GM18507 (cell line): Measurements from ENCODE around the gene MX1.

Experiments used
- DNase-seq: peaks from one replicate; pipeline ENCODE4 v3.0.0; 2011; ENCODE audit warnings: low read depth; ENCODE audit not compliant: insufficient read length; ENCODE audit errors: extremely low spot score
- FAIRE-seq: peaks from 2 replicates; lab custom pipeline; 2011; peaks lifted over from hg19 to GRCh38; lab: Jason Lieb, UNC

The MX1 gene

DNA sequence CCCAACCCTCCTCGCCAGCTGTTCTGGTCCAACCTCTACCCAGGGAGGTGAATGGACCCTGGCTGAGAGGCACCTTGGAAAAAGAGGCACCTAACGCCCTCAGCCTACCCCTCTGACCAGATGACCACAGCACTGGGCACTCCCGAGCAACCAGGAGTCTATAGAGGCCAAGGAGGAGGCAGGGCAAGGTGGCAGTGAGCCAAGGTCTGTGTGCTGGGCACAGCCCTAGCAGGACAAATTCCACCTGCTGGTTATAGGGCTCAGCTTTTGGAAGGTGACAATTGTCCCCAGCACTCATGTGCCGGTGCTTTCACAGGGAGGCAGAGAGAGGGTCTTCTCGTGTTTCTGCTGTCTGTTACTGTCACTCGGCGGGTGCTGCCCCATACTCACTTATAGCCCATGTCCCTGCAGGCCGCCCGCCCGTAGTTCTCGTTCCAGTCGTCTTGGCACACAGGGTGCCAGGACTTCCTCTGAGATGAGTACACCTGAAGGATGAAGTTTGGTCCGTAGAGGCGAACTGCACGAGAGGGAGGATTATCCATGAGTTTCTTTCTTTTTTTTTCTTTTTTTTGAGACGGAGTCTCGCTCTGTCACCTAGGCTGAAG lies 54.1 kb downstream of the MX1 start:
- DNase-seq = no peak
- no peak for FAIRE-seq

DNA sequence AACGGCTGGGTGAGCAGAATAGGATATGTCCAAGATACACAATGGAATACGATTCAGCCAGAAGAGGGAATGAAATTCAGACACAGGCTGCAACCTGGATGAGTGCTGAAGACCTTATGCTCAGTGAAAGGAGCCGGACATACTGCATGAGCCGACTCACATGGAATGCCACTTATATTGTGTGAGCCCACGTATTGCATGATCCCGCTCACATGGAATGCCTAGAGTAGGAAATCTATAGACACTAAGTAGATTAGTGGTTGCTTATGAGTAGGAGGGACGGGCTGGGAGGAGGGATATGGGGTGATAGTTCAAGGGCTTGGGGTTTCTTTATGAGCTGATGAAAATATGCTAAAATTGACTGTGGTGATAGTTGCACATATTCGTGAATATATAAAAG lies 55.2 kb downstream of the MX1 start:
- DNase-seq (no peak), FAIRE-seq (no peak)

DNA sequence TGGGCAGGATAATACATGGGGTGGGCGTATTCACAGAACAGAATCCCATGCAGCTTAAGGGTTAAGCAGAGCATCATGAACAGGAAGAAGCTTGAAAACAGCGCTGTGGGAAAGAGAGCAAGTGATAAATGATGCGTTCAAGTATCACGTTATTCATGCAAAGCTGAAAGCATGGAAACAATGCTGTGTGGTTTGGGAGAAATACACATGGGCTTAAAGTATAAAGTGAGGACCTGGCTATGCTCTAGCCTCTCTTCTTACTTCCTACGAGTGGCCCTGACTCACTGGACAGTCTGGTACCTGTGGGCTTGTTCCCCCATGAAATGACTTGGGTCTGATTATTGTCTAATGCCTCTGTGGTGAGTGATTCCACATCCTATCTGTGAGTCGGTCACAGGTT lies 56.3 kb downstream of the MX1 start:
- FAIRE-seq (no peak), DNase-seq (no peak)

DNA sequence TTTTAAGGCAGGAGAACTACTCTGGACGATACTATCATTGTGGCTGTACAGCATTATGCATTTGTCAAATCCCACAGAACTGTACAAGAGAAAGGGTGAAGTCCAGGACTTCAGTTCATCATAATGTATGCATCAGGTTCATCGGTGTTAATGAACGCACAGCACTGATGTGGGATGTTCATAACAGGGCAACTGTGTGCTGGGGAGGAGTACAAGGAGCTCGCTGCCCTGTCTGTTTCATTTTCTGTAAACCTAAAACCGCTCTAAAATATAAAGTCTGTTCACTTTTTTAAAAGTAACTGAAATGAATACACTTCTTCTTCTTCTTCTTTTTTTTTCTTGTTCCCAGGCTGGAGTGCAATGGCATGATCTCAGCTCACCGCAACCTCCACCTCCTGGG lies 56.9 kb downstream of the MX1 start:
- DNase-seq = no peak
- no peak for FAIRE-seq

DNA sequence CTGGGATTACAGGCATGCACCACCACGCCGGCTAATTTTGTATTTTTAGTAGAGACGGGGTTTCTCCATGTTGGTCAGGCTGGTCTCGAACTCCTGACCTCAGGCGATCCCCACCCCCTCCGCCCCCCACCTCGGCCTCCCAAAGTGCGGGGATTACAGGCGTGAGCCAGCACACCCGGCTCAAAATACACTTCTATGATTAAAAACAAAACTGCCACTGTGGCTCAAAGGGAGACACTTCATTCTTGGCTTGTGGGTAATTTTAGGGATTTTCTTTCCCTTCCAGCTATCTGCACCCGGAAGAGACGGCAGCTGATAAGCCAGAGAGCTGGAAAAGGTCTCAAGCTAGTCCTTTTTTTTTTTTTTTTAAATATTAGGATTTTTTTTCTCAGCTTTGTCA lies 57.4 kb downstream of the MX1 start:
- FAIRE-seq = no peak
- no peak for DNase-seq

DNA sequence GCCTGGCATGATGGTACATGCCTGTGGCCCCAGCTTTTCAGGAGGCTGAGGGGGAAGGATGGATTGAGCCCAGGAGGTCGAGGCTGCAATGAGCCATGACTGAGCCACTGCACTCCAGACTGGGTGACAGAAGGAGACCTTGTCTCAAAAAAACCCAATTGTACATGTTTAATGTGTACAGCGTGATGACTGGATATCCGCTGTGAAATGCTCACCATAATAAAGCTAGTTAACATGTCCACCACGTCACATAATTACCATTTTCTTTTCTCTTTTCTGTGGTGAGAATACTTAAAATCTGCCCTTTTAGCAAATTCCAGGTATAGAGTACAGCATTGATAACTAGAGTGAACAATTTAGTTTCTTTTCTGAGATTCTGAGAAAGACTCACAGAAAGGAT lies 57.9 kb downstream of the MX1 start:
- DNase-seq (no peak), FAIRE-seq (no peak)

DNA sequence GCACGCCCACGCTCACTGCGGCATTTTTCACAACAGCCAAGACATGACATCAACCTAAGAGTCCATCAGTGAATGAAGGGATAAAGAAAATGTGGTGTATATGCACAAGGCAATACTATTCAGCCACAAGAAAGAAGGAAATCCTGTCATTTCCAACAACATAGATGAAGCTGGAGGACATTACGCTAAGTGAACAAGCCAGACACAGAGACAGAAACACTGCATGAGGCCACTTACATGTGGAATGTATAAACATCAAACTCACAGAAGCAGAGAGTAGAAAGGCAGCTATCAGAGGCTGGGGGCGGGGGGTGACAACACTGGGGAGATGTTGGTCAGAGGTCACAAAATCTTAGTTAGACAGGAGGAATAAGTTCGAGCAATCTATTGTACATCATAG lies 61.0 kb downstream of the MX1 start:
- FAIRE-seq = no peak
- no peak for DNase-seq

DNA sequence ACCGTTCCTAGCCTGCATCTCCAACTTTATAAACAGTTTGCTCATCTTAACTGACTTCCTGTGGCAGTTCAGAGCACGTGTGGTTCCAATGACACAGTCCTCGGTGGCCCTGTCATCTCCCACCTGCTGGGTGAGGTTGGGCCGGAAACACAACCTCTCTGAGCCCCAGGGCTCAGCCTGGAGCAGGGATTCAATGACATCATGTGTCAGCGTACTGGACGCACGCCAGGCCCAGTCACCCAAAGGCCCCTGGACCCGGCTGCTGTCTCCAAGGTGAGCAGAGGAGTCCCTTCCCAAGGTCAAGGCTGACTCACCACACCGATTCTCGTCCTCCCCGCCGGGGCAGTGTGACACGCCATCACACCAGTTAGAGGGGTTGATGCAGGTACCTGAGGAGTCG lies 62.0 kb downstream of the MX1 start:
- no peak for FAIRE-seq
- no peak for DNase-seq

DNA sequence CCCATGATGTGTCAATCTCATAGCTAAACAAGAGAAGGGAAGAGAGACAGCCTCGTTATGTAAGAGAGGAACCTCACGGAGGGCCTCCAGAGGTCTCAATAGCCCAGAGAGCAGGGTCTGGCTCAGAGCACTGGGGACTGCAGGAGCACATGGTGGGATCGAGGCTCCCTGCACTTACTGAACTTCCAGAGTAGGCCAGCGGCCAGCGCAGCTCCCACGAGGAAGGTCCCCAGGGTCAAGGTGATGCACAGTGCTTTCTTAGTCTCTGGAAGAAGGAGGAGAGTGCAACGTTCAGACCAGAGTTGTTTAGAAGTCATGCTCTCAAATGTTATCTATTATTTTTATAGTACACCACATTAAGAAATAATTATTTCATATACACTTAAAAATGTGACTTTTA lies 63.3 kb downstream of the MX1 start:
- no peak for DNase-seq
- no peak for FAIRE-seq

DNA sequence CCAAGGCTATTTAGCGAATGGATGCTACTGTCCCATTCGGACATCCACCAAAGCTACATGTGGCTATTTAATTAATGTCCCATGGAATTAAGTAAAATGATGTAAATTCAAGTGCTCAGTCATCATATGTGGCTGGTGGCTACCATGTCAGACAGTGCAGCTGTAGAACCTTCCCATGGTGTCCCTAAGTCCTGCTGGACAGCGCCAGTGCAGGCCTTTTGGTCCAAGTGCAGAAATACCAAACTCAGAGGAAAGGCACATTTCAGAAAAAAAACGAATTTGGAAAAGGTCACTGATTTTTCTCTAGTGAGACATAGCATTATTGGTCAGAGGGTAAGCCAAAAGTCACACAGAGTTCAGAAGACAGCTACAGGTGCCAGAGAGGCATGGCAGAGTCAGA lies 64.3 kb downstream of the MX1 start:
- FAIRE-seq (no peak), DNase-seq (no peak)

DNA sequence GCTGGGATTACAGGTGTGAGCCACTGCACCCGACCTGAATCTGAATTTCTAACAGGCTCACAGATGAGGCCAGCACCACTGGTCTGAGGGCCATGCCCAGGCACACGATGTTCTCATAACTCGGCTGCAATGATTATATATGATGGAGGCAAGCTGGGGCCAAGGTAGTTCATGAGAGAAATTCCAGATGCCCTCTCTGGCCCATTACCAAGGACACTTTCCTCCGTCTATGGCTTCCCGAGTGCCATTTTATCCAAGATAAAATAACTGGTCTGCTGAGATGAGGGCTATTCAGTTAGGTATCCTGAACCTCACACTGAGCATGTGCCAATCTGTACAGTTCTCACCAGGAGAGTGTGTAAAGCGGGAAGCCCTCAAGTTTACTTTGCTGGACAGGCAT lies 65.4 kb downstream of the MX1 start:
- no peak for DNase-seq
- FAIRE-seq = no peak

DNA sequence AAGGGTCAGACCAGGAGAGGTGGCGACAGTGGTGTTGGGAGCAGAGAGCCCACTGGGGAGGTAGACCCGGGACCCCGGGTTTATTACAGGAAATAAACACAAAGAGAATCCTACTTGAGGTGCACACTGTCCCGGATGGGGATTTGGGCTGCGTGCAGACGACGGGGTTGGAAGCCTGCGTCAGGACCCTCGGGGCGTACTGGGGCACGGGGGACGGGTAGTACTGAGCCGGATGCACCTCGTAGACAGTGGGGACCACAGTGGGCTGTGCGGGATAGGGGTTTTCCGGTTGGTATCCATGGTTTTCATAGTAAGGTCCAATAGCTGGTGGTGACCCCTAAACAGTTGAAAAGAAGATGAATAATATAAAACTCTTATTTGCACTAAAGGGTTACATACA lies 68.2 kb downstream of the MX1 start:
- no peak for FAIRE-seq
- DNase-seq = no peak

DNA sequence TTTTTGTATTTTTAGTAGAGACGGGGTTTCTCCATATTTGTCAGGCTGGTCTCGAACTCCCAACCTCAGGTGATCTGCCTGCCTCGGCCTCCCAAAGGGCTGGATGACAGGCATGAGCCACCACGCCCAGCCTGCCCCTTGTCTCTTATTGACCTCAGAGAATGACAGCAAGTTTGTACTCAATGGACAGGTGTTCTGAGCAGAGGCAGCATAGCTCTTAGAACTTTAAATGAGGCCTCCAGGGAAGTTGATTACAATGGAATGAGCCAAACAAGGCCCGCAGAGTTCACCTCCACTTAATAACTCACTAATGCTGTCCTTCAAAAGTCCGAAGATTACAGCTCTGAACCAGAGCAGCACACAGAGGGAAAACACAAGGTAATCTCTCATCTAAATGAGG lies 71.0 kb downstream of the MX1 start:
- no peak for DNase-seq
- FAIRE-seq = no peak

DNA sequence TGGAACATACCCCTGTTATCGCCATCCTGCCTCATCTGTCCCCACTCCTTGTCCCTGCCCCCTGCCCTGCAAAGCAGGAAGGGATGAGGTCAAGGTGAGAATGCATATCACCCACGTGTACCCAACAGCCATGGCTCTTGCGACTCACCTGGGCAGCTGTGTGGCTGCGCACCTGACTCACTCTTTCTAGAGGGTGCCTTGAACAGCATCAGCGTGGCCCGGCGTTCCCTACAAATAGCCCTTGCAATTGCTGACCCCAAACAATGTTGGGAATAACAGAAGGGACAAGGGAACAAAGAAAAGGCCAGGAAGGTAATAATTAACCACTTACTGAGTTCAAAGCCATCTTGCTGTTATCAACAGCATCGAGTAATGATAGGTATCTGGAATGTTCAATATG lies 71.7 kb downstream of the MX1 start:
- FAIRE-seq = no peak
- DNase-seq = no peak

DNA sequence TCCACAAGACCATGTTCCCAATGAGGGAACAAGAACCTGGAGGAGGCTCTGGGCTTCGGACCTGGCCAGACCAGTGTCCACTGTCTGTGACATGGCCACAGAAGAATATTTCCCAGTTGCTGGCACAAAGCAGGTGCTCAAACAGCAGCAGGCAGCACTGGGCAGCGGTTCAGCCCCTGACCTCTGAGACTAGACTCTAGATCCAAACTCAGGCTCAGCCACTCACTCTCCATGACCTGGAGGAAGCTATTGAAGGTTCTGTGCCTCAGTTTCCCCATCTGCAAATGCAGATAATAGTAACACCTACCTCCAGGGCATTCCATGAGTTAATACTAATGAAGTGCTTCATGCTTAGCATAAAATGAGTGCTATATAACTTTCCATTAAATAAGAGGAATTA lies 73.9 kb downstream of the MX1 start:
- FAIRE-seq = no peak
- DNase-seq = no peak

DNA sequence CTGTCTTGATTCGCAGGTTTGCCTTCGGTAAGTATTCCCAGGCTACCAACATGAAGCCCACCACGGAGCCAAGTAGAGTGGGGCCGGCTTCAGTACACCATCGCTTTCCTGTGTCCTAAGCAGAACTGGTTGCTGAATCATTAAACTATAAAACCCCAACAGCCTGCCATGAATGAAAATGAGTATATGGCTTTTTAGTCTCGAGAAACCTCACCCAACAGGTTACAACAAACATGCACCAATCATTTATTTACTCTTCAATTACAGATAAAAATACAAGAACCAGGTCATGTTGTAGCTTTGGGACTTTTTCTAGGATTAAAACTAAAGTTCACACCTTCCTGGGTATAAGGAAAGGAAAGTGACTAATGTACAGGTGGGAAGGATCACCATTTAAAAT lies 74.3 kb downstream of the MX1 start:
- DNase-seq = no peak
- FAIRE-seq = no peak

DNA sequence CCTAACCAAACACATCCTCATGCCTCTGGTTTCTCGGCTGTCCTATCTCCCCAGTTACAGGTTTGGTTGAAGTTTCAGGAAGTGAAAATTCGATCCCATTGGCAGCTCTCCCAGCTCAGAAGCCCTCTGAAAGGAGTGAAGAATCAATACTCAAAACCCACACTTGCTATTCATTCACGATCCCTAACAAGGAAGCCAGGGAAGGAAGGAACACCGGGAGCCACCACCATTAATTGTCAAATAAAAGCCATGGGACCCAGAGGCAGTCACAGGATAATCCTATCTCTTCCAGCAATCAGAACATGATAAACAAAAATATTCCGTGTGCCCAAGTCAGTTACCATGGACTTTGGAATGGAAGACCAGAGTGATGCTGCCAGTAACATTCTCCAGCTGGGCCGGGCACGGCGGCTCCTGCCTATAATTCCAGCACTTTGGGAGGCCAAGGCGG lies 74.9 kb downstream of the MX1 start:
- DNase-seq (no peak), FAIRE-seq (no peak)

DNA sequence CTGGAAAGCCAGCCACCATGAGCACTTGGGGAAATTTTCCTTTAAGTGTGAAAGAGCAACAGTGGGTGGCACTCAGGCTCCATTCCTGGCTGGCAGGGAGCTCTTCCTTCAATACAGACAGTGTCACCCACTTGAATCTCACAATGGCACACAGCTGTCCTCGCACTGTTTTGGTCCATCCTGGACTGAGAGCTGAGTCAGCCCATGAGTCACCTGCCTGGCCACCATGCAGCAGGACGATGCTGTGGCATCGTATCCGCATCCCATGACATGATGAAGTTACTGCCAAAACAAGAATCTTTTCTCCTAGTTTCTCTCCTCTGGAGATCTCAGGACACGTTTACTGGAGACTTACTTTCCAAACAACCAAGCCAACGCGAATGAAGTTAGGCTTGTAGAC lies 75.9 kb downstream of the MX1 start:
- DNase-seq (no peak), FAIRE-seq (no peak)

DNA sequence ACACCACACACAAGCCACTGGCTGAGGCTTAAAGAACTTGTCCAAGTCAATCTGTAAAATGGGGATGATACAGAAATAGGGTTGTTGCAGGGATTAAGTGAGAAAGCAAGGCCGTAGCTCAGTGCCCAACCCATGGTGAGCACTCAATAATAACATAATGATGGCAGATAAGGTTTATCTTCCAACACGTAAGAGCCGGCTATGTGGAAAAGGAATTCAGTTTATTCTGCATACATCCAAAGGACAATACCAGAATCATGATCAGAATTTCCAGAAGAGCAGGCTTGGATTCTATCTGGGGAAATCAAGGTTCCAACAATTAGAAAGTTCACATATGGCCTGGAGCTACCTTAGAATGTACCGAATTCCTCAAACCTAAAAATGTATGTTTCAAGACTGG lies 77.3 kb downstream of the MX1 start:
- no peak for FAIRE-seq
- no peak for DNase-seq

DNA sequence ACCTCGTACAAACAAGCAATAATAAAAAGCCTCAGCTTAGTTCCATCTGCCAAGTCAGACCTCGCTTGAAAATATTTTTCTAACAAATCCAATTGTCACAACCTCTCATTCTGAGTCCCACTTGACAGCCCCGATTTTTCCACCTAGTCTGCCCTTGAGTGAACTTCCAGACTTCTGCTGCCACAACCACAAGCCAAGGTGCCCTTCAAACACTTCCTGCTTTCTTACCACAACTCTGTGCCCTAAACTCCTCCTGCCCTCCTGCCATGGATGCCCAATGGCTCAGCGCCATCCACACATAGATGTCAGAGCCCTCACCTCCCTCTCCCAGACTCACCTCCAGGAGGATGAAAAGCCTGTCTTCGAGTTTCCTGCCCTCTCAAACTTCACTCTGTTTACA lies 78.0 kb downstream of the MX1 start:
- FAIRE-seq (no peak), DNase-seq (no peak)

DNA sequence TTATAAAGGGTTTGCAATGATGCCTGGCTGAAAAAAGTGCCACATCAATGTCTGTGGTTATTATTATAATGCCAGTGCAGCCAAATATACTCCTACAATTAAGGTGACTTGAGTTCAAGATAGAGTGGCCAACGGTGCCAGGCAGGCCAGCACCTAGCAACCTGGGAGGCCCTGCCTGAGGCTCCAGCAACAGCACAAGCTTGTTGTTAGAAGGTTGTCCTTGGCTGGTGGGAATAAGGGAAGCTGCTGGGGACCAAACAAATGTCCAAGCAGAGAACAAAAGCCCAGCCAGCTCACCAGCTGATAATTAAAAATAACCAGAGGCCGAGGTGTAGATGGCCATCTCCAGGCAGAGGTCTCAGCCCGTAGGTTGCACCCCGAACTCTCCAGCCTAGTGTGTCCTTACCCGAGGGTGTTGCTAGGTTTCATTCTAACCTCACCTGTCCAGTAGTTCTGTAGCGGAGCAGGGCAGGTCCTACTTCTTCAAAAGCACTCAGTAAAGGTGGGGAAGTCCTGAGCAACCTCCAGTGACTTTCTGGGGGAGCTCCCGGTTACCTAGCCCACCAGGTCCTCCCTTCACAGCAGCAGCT lies 80.1 kb downstream of the MX1 start:
- DNase-seq (no peak), FAIRE-seq (no peak)
